GM23338 (cell line): Measurements from ENCODE around the gene PHLDB2. TPM values are rescaled to one million over a fixed set of nuclear protein-coding genes. Genes with fewer than 3 reads are reported as not detected.

Experiments used
- ATAC-seq: fragments of 200-7000 bp; cut with Tn5 transposase; 3 replicates; pipeline ENCODE4 v1.9.1; 2020
- DNase-seq: peaks from one replicate; pipeline ENCODE4 v3.0.0-alpha.2; 2015; ENCODE audit warnings: low spot score
- H2AFZ ChIP-seq: fragments of 200-600 bp; sonication (generic); 2 replicates; pipeline ENCODE4 v1.8.0; 2016; ENCODE audit warnings: antibody characterized with exemption, mild to moderate bottlenecking, moderate library complexity
- H3F3A ChIP-seq: fragments of 200-600 bp; sonication (generic); replicated peaks from 2 replicates; pipeline ENCODE4 v1.8.0; 2017; ENCODE audit warnings: antibody characterized with exemption, mixed run types, low read depth
- H3K27ac ChIP-seq: fragments of 200-600 bp; sonication (generic); 2 replicates; pipeline ENCODE4 v1.6.1; 2016; ENCODE audit warnings: low read depth
- H3K27me3 ChIP-seq: fragments of 200-600 bp; sonication (generic); 2 replicates; pipeline ENCODE4 v1.8.0; 2016; ENCODE audit warnings: mild to moderate bottlenecking, mixed run types, moderate library complexity; ENCODE audit not compliant: insufficient read depth
- H3K36me3 ChIP-seq: fragments of 200-600 bp; sonication (generic); 2 replicates; pipeline ENCODE4 v1.8.0; 2016; ENCODE audit warnings: mild to moderate bottlenecking; ENCODE audit not compliant: insufficient read depth
- H3K4me1 ChIP-seq: fragments of 200-600 bp; sonication (generic); 2 replicates; pipeline ENCODE4 v1.8.0; 2016; ENCODE audit warnings: mild to moderate bottlenecking, moderate library complexity; ENCODE audit not compliant: insufficient read depth
- H3K4me2 ChIP-seq: fragments of 200-600 bp; sonication (generic); 2 replicates; pipeline ENCODE4 v1.7.1; 2017; ENCODE audit warnings: mixed run types
- H3K4me3 ChIP-seq: fragments of 200-600 bp; sonication (generic); 2 replicates; pipeline ENCODE4 v1.6.1; 2016; ENCODE audit warnings: mixed run types
- H3K79me2 ChIP-seq: fragments of 200-600 bp; sonication (generic); replicated peaks from 2 replicates; pipeline ENCODE4 v1.8.0; 2017; ENCODE audit warnings: mild to moderate bottlenecking; ENCODE audit not compliant: insufficient read depth
- H3K9me2 ChIP-seq: fragments of 200-600 bp; sonication (generic); 2 replicates; pipeline ENCODE4 v1.8.0; 2017; ENCODE audit not compliant: insufficient read depth
- H4K20me1 ChIP-seq: fragments of 200-600 bp; sonication (generic); replicated peaks from 2 replicates; pipeline ENCODE4 v1.8.0; 2017; ENCODE audit warnings: mild to moderate bottlenecking; ENCODE audit not compliant: insufficient read depth
- H3K27ac Mint-ChIP-seq: 2 replicates; pipeline ENCODE4 v1.8.0; 2020; ENCODE audit warnings: inconsistent platforms, mild to moderate bottlenecking, moderate library complexity, mixed read lengths
- H3K27me3 Mint-ChIP-seq: 3 replicates; pipeline ENCODE4 v1.8.0; 2022; ENCODE audit warnings: low read depth, mild to moderate bottlenecking, moderate library complexity, mixed read lengths, inconsistent platforms; ENCODE audit not compliant: insufficient read depth, poor library complexity
- H3K36me3 Mint-ChIP-seq: 3 replicates; pipeline ENCODE4 v1.8.0; 2021; ENCODE audit warnings: low read depth, mild to moderate bottlenecking, inconsistent platforms, moderate library complexity, mixed read lengths
- H3K4me1 Mint-ChIP-seq: 3 replicates; pipeline ENCODE4 v1.8.0; 2020; ENCODE audit warnings: mild to moderate bottlenecking, inconsistent platforms, mixed read lengths
- H3K4me3 Mint-ChIP-seq: 3 replicates; pipeline ENCODE4 v1.8.0; 2021; ENCODE audit warnings: moderate library complexity, mild to moderate bottlenecking, inconsistent platforms, mixed read lengths
- H3K9me3 Mint-ChIP-seq: 3 replicates; pipeline ENCODE4 v1.8.0; 2020; ENCODE audit warnings: moderate library complexity, mild to moderate bottlenecking, inconsistent platforms, mixed read lengths
- CREB1 ChIP-seq: fragments of 250-450 bp; sonication (Bioruptor Pico); IDR thresholded peaks from 2 replicates; pipeline ENCODE4 v1.5.0; 2020; ENCODE audit warnings: low read depth, mild to moderate bottlenecking, moderate library complexity
- NANOG ChIP-seq: IDR thresholded peaks from 2 replicates; pipeline ENCODE4 v1.6.1; 2016; ENCODE audit warnings: antibody characterized with exemption, borderline replicate concordance
- STAT1 ChIP-seq: IDR thresholded peaks from one replicate; pipeline ENCODE4 v1.6.1; 2016; ENCODE audit warnings: antibody characterized with exemption; ENCODE audit not compliant: unreplicated experiment
- ZNF114 ChIP-seq: fragments of 250-450 bp; sonication (Bioruptor Pico); IDR thresholded peaks from 2 replicates; pipeline ENCODE4 v1.5.0; 2020; ENCODE audit warnings: mild to moderate bottlenecking, moderate library complexity
- ZNF331 ChIP-seq: fragments of 250-450 bp; sonication (Bioruptor Pico); IDR thresholded peaks from 2 replicates; pipeline ENCODE4 v1.5.0; 2020; ENCODE audit warnings: low read depth, mild to moderate bottlenecking, moderate library complexity
- ZNF462 ChIP-seq: fragments of 250-450 bp; sonication (Bioruptor Pico); IDR thresholded peaks from 2 replicates; pipeline ENCODE4 v1.5.0; 2020; ENCODE audit warnings: mild to moderate bottlenecking, moderate library complexity
- polyA plus RNA-seq: library from polyadenylated mRNA; unstranded; fragments of >200 nt; fragmentation: Nextera tagmentation; extraction: Ambion mirVana; gene quantifications from 2 replicates; pipeline ENCODE4 v1.2.1, GENCODE V29; 2016
- total RNA-seq: library from RNA; depleted of rRNA; stranded (reverse); fragments of >200 nt; shearing (Covaris generic); gene quantifications from 2 replicates; pipeline ENCODE4 v1.2.3, GENCODE V29; 2014

PHLDB2 gene
- total and polyA plus RNA-seq, 2 experiments from 2014 or later = 19.5 to 33.7 TPM

- no peak for TF ChIP-seq ZNF462 (CRISPR knock-in tag)
- no peak for TF ChIP-seq CREB1 (CRISPR knock-in tag)
- no peak for TF ChIP-seq ZNF331
- TF ChIP-seq STAT1 = no peak
- no peak for TF ChIP-seq ZNF114 (CRISPR knock-in tag)
Observed at GRCh38 chr3:112000966-112001365, 141.9 kb downstream of the PHLDB2 start (continued).

GRCh38 chr3:112001526-112001925 lies 142.5 kb downstream of the PHLDB2 start:
- no peak for DNase-seq
- no peak for ATAC-seq
- H3K4me1 ChIP-seq = peaks cover 18% of the 10 kb centered on the region
- Mint-ChIP-seq H3K9me3 (no peaks in the 10 kb centered on the region), H3K27me3 (peaks cover 21% of the 10 kb centered on the region), H3K36me3 (peaks cover 18% of the 10 kb centered on the region; the same call in 2 of the 3 replicates), H3K4me3 (no peak overlapping the region), H3K4me1 (peaks cover 22% of the 10 kb centered on the region), H3K27ac (no peak overlapping the region)
- H3F3A ChIP-seq = no peaks in the 10 kb centered on the region
- peaks cover 22% of the 10 kb centered on the region for H3K27me3 ChIP-seq
- no peak overlapping the region for H2AFZ ChIP-seq
- no peak overlapping the region for H3K4me2 ChIP-seq
- no peak overlapping the region for H3K4me3 ChIP-seq
- H4K20me1 ChIP-seq = no peaks in the 10 kb centered on the region; the same call in 1 of the 2 replicates
- no peaks in the 10 kb centered on the region for H3K79me2 ChIP-seq
- no peaks in the 10 kb centered on the region for H3K9me2 ChIP-seq
- H3K36me3 ChIP-seq = peaks cover 5% of the 10 kb centered on the region; the same call in 1 of the 2 replicates
- H3K27ac ChIP-seq = no peak overlapping the region
- TF ChIP-seq NANOG (no peak), ZNF462 (CRISPR knock-in tag) (no peak), ZNF114 (CRISPR knock-in tag) (no peak)
